Fibroblast of pulmonary artery (primary cell): Measurements from ENCODE around the gene WDFY4.

ENCODE experiments used
- DNase-seq: peaks from one replicate; pipeline ENCODE4 v3.0.0-alpha.2; 2010; ENCODE audit warnings: low read depth
- H3K4me3 ChIP-seq: replicated peaks from 2 replicates; pipeline ENCODE4 v1.5.1; 2011; ENCODE audit warnings: low read depth, mild to moderate bottlenecking, control low read depth, low read length, moderate library complexity
- TF ChIP-seq, protein P1 (sequence below): IDR thresholded peaks from 2 replicates; pipeline ENCODE4 v1.5.1; 2011; ENCODE audit warnings: mild to moderate bottlenecking, control low read depth, low read length, inconsistent platforms; ENCODE audit errors: missing control alignments

Gene WDFY4

DNA sequence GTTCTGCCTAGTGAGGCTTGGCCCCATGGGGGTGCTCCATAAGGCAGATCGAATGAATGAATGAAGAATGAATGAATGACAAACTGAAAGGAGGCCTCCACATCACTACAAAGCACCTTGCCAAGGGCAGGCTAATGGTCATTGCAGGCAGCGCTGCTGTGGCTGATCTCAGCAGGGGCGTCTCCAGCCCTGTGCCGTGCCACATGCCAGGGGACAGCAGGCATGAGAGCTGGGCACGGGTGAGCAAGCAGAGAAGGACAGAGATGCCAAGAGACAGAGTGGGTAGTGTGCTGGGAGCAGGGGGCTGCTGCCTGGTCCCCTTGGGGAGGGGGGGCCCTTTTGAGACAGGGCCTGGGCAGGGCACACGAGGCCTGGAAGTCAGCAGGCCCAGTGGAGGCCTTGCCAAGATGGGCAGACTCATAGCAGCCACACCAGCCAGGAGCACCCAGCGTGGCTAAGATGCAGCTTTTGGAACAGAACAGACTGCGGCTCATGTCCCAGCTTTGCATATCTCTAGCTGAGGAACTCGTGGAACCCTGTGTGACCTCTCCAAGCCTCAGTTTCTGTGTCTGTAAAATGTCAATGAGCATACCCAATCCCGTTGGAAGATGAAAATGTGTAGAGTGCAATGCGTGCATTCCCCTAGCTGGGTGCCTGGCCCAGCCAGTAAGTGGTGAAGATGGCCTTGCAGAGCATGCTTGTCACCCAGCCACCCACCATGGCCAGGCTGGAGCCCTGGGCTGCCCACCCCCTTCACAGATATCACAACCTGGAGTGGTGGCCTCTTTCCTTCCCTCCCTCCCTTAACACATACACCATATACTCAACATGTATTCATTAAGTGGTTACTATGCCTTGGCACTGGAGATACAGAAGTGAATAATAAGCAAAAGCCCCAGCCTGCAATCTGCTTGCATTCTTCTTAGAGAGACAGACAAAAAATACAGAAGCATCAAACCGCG, 316.0 kb downstream of the WDFY4 start:
- no peak for DNase-seq
- TF ChIP-seq, protein P1, sequence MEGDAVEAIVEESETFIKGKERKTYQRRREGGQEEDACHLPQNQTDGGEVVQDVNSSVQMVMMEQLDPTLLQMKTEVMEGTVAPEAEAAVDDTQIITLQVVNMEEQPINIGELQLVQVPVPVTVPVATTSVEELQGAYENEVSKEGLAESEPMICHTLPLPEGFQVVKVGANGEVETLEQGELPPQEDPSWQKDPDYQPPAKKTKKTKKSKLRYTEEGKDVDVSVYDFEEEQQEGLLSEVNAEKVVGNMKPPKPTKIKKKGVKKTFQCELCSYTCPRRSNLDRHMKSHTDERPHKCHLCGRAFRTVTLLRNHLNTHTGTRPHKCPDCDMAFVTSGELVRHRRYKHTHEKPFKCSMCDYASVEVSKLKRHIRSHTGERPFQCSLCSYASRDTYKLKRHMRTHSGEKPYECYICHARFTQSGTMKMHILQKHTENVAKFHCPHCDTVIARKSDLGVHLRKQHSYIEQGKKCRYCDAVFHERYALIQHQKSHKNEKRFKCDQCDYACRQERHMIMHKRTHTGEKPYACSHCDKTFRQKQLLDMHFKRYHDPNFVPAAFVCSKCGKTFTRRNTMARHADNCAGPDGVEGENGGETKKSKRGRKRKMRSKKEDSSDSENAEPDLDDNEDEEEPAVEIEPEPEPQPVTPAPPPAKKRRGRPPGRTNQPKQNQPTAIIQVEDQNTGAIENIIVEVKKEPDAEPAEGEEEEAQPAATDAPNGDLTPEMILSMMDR, result no peak

DNA sequence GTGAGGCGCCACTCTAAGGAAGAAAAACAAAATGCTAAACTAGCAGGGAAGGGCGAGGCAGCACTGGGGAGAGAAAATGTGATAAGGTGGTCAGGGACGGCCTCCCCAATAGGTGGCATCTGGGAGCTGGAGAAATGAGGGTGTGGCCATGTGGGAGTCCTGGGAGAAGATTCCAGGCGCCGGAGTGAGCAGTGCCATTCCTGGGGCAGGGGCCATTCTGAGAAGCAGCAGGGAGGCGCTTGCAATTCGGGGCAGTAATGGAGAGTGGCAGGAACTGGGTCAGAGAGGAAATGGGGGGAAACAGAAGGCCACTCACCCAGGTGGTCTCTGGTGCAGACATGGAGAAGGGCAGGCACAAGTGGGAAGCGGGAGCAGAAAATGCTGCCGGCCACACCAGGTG, 316.7 kb downstream of the WDFY4 start:
- no peak for DNase-seq
- no peak overlapping the region for H3K4me3 ChIP-seq
- TF ChIP-seq, protein P1, result no peak

More for the DNA sequence above, 316.0 kb downstream of the WDFY4 start:
- no peak overlapping the region for H3K4me3 ChIP-seq

DNA sequence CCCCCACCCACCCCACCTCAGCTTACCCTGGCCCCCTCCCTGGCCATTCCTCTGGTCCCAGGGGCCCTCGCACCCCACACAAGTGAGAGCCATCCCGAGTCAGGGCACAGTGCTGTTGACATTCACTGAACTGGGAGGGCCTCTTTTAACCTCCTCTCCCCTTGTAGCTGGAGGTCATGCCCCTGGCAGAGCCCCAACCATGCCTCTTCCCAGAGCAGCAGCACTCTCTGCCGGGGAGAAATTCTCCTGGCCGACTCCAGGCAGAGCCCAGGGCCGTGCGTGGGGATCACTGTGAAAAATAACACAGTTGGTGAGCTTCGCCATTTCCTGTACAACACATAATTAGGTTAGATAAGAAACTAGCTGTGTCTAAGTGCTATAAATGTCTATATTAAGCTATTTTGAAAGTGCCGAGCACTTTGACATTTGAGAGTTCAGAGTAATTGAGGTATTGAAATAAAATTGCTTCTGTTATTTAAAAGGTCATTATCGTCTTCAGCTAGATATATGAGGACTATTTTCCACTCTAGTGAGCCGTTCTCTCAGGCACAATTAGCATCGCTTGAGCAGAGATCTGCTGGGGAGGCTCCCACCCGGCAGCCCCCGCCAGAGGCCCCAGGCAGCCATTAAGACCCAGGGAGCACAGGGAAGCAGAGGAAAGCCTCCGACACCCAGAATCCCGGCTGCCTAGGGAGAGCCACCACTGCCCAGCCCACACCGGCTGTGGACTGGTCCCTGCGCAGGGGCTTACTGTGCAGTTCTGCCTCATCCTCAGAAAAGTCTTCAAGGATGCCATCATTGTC, 317.4 kb downstream of the WDFY4 start:
- no peak overlapping the region for H3K4me3 ChIP-seq
- TF ChIP-seq, protein P1, result no peak
- no peak for DNase-seq

DNA sequence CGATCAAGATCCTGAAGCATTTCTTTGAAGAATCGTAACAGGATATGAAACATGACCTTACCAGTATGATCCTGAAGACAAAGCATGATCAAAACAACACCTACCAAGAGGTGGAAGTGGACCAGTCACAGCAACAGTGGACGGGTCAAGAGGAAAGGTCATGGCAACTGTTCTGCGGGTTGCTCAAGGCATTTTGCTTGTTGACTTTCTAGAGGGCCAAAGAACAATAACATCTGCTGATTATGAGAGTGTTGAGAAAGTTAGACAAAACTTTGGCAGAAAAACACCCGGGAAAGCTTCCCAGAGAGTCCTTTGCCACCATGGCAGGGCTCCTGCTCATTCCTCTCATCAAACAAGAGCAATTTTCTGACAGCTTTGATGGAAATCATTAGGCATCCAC, 320.6 kb downstream of the WDFY4 start:
- no peak overlapping the region for H3K4me3 ChIP-seq
- TF ChIP-seq, protein P1, result no peak
- no peak for DNase-seq

DNA sequence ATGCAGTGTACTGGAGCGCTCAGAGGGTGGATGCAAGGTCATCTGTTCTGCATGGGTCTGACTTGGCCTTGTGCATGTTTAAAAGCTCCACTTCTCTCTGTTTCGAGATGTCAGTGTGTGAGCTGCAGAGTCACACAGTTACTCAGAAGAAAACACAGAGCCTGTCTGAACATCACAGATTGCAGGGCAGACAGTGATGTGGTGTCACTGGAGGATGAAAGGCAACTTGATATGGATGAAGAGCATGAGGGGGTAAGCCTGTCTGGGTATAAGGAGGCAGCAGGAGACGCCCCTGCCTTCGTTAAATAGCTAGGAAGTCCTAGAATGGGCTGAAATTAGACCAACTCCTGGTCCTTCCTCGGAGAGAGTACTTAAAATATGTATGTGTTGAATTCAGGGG, 322.5 kb downstream of the WDFY4 start:
- TF ChIP-seq, protein P1, result no peak
- no peak for DNase-seq
- no peak overlapping the region for H3K4me3 ChIP-seq

DNA sequence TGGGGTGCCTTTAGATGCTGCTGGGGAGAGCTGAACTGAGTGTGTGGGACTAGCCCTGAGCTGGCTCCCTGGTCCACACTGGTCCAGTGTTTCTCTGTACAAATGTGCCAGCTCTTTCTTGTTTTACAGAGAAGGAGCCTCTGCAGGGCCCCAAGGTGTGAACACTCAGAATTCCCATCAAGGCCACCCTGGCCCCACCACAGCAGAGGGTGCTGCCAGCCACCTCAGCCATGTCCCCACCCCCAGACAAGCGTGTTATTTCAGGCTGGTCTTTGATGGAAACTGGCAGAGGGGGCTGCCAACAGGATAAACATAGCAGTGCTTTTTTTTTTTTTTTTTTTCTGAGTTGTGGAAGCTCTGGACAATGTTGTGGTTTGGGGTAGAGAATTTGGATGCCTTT, 323.4 kb downstream of the WDFY4 start:
- TF ChIP-seq, protein P1, result no peak
- H3K4me3 ChIP-seq, result no peak overlapping the region
- no peak for DNase-seq
